A673 (cell line): ENCODE measurements around the gene MINDY4.

ENCODE experiments used
- CTCF ChIP-seq: fragments of 300-800, 200-600 bp; sonication (generic); conservative IDR thresholded peaks from 2 replicates; pipeline ENCODE4 v1.5.1; 2017; ENCODE audit warnings: low read depth, mild to moderate bottlenecking, antibody characterized with exemption, low read length, moderate library complexity, mixed read lengths
- EZH2 ChIP-seq: fragments of 200-600 bp; sonication (generic); IDR thresholded peaks from 2 replicates; pipeline ENCODE4 v1.6.1; 2017; ENCODE audit warnings: borderline replicate concordance, low read depth, mild to moderate bottlenecking, mixed read lengths, antibody characterized with exemption, low read length; ENCODE audit not compliant: poor library complexity, severe bottlenecking

GRCh38 chr7:30921540-30922401, 150.6 kb downstream of the MINDY4 start:
- TF ChIP-seq CTCF (no peak), EZH2 (no peak)
